ENCODE results near the gene TBC1D10B. TPM values are rescaled to one million over a fixed set of nuclear protein-coding genes. Genes with fewer than 3 reads are reported as not detected.

TBC1D10B gene
- total RNA-seq, 4 donors from 2014 or later, result 16.8 to 44.6 (median 18.8) TPM

Small RNAs within 50 kb of the gene (small RNA-seq; reads per million reads assigned to genes)
- gene RF00406, result 0.97 reads per million

Other genes starting within 250 kb of the TBC1D10B start
- 10 to 100 TPM; 55.0 to 81.6 (median 76.9) TPM for gene MAPK3, start 247.3 kb downstream of the TBC1D10B start, total RNA-seq
- gene CORO1A, start 186.9 kb downstream of the TBC1D10B start, total RNA-seq, result 10 to 100 TPM; 17.5 to 72.6 (median 40.5) TPM
- gene BOLA2B, start 176.8 kb downstream of the TBC1D10B start, total RNA-seq, result 100 to 1,000 TPM; 150 to 399 (median 240) TPM
- gene SLX1A, start 176.6 kb downstream of the TBC1D10B start, total RNA-seq, result 10 to 100 TPM; 16.6 to 68.9 (median 29.6) TPM
- 10 to 100 TPM in 2 of 4 donors, 1 to 10 TPM in 2; 5.1 to 22.5 (median 14.6) TPM for gene SULT1A3, start 171.2 kb downstream of the TBC1D10B start, total RNA-seq
- gene NPIPB13, start 122.0 kb downstream of the TBC1D10B start, total RNA-seq, result 10 to 100 TPM in 1 of 4 donors, 1 to 10 TPM in 3; 2.4 to 10.9 (median 5.7) TPM
- 10 to 100 TPM; 17.4 to 36.4 (median 30.5) TPM for gene CD2BP2, start 15.2 kb downstream of the TBC1D10B start, total RNA-seq
- not detected for gene MYL11, start 4.3 kb upstream of the TBC1D10B start, total RNA-seq
- gene SEPTIN1, start 12.1 kb upstream of the TBC1D10B start, total RNA-seq, result 1 to 10 TPM in 3 of 4 donors, under 1 TPM in 1; 0.33 to 4.4 (median 1.8) TPM
- gene ZNF48, start 24.9 kb upstream of the TBC1D10B start, total RNA-seq, result 1 to 10 TPM; 2.1 to 5.7 (median 2.7) TPM
- 10 to 100 TPM in 3 of 4 donors, 1 to 10 TPM in 1; 8.2 to 18.6 (median 14.2) TPM for gene ZNF771, start 37.1 kb upstream of the TBC1D10B start, total RNA-seq
- gene DCTPP1, start 59.5 kb upstream of the TBC1D10B start, total RNA-seq, result 10 to 100 TPM in 3 of 4 donors, 1 to 10 TPM in 1; 8.8 to 20.1 (median 15.2) TPM
- 10 to 100 TPM; 27.7 to 42.3 (median 29.4) TPM for gene SEPHS2, start 75.4 kb upstream of the TBC1D10B start, total RNA-seq
- 10 to 100 TPM in 1 of 4 donors, 1 to 10 TPM in 3; 1.3 to 16.5 (median 4.1) TPM for gene ITGAL, start 102.2 kb upstream of the TBC1D10B start, total RNA-seq
- gene ZNF768, start 156.1 kb upstream of the TBC1D10B start, total RNA-seq, result 10 to 100 TPM; 11.7 to 43.9 (median 19.2) TPM
- gene ZNF747, start 164.4 kb upstream of the TBC1D10B start, total RNA-seq, result 10 to 100 TPM in 2 of 4 donors, 1 to 10 TPM in 2; 7.8 to 12.1 (median 10.1) TPM
- gene ZNF764, start 187.9 kb upstream of the TBC1D10B start, total RNA-seq, result 10 to 100 TPM in 1 of 4 donors, 1 to 10 TPM in 3; 3.6 to 11.3 (median 4.9) TPM
- 10 to 100 TPM; 15.1 to 24.7 (median 17.0) TPM for gene ZNF688, start 201.2 kb upstream of the TBC1D10B start, total RNA-seq
- gene ZNF785, start 215.2 kb upstream of the TBC1D10B start, total RNA-seq, result 1 to 10 TPM; 2.9 to 8.4 (median 6.6) TPM
- 1 to 10 TPM; 5.3 to 9.8 (median 7.4) TPM for gene ZNF689, start 239.9 kb upstream of the TBC1D10B start, total RNA-seq